GM21390 (cell line): ENCODE measurements around the gene CSMD2.

Experiments used
- ATAC-seq: cut with Tn5 transposase; IDR thresholded peaks from one replicate; pipeline ENCODE4 v1.9.1; 2021; ENCODE audit not compliant: unreplicated experiment

CSMD2 gene

GRCh38 chr1:33698361-33699035 is 466.5 kb downstream of the CSMD2 start:
- ATAC-seq: no peak

- no peak for ATAC-seq
Measured at GRCh38 chr1:33697816-33698215, 467.2 kb downstream of the CSMD2 start.

GRCh38 chr1:33696962-33697361 is 468.1 kb downstream of the CSMD2 start:
- ATAC-seq: no peak

GRCh38 chr1:33696311-33696710 is 468.7 kb downstream of the CSMD2 start:
- no peak for ATAC-seq

GRCh38 chr1:33692206-33693188 is 472.5 kb downstream of the CSMD2 start:
- no peak for ATAC-seq

- ATAC-seq: no peak
Measured at GRCh38 chr1:33687000-33687399, 478.0 kb downstream of the CSMD2 start.

GRCh38 chr1:33686551-33686950 is 478.5 kb downstream of the CSMD2 start:
- no peak for ATAC-seq

GRCh38 chr1:33685256-33685655 is 479.8 kb downstream of the CSMD2 start:
- ATAC-seq: no peak

- ATAC-seq: no peak
Measured at GRCh38 chr1:33684396-33685179, 480.4 kb downstream of the CSMD2 start.

GRCh38 chr1:33683913-33684312 is 481.1 kb downstream of the CSMD2 start:
- ATAC-seq: no peak

- ATAC-seq: no peak
Measured at GRCh38 chr1:33682371-33682770, 482.7 kb downstream of the CSMD2 start.

GRCh38 chr1:33680281-33680840 is 484.7 kb downstream of the CSMD2 start:
- no peak for ATAC-seq

GRCh38 chr1:33670567-33670966 is 494.5 kb downstream of the CSMD2 start:
- ATAC-seq: no peak

- ATAC-seq: no peak
Measured at GRCh38 chr1:33668695-33669094, 496.3 kb downstream of the CSMD2 start.

GRCh38 chr1:33667386-33668282 is 497.4 kb downstream of the CSMD2 start:
- no peak for ATAC-seq

- ATAC-seq: no peak
Measured at GRCh38 chr1:33666616-33667015, 498.4 kb downstream of the CSMD2 start.

GRCh38 chr1:33661811-33662454 is 503.1 kb downstream of the CSMD2 start:
- ATAC-seq: no peak

GRCh38 chr1:33660956-33661355 is 504.1 kb downstream of the CSMD2 start:
- no peak for ATAC-seq

GRCh38 chr1:33660244-33660643 is 504.8 kb downstream of the CSMD2 start:
- ATAC-seq: no peak

- ATAC-seq: no peak
Measured at GRCh38 chr1:33659641-33660040, 505.4 kb downstream of the CSMD2 start.
